Osteoblast (primary cell): ENCODE data around the gene ERBB3. TPM values are rescaled to one million over a fixed set of nuclear protein-coding genes. Genes with fewer than 3 reads are reported as not detected.

Source experiments
- DNase-seq: peaks from one replicate; pipeline ENCODE4 v3.0.0; 2011; ENCODE audit warnings: low spot score, mixed read lengths; ENCODE audit not compliant: insufficient read length; ENCODE audit errors: missing footprints
- H2AFZ ChIP-seq: 2 replicates; pipeline ENCODE4 v1.6.0; 2011; ENCODE audit warnings: mild to moderate bottlenecking, low read length
- H3K27ac ChIP-seq: 2 replicates; pipeline ENCODE4 v1.5.1; 2011; ENCODE audit warnings: mild to moderate bottlenecking, low read depth, low read length, moderate library complexity
- H3K27me3 ChIP-seq: 2 replicates; pipeline ENCODE4 v1.6.0; 2012; ENCODE audit warnings: mild to moderate bottlenecking, control low read depth, inconsistent platforms, low read length, moderate library complexity; ENCODE audit not compliant: insufficient read depth
- H3K36me3 ChIP-seq: 2 replicates; pipeline ENCODE4 v1.5.1; 2011; ENCODE audit warnings: mild to moderate bottlenecking, low read length, control low read depth, moderate library complexity; ENCODE audit not compliant: insufficient read depth
- H3K4me1 ChIP-seq: 2 replicates; pipeline ENCODE4 v1.5.1; 2011; ENCODE audit warnings: mild to moderate bottlenecking, low read length, control low read depth, moderate library complexity; ENCODE audit not compliant: insufficient read depth
- H3K4me2 ChIP-seq: 2 replicates; pipeline ENCODE4 v1.6.0; 2011; ENCODE audit warnings: mild to moderate bottlenecking, low read length; ENCODE audit not compliant: insufficient read depth
- H3K4me3 ChIP-seq: fragments of 200-600 bp; sonication (generic); 3 replicates; pipeline ENCODE4 v1.5.1; 2012; ENCODE audit warnings: mild to moderate bottlenecking, low read length, inconsistent platforms; ENCODE audit not compliant: insufficient read depth
- H3K79me2 ChIP-seq: 2 replicates; pipeline ENCODE4 v1.6.0; 2012; ENCODE audit warnings: mild to moderate bottlenecking, low read length, control low read depth, inconsistent platforms; ENCODE audit not compliant: insufficient read depth
- H3K9me3 ChIP-seq: 2 replicates; pipeline ENCODE4 v1.5.1; 2011; ENCODE audit warnings: low read depth, low read length, control low read depth
- H4K20me1 ChIP-seq: 2 replicates; pipeline ENCODE4 v1.6.0; 2012; ENCODE audit warnings: mild to moderate bottlenecking, low read length, control low read depth; ENCODE audit not compliant: insufficient read depth
- total RNA-seq: library from RNA; depleted of rRNA; stranded (reverse); fragments of >200 nt; gene quantifications from 2 replicates; pipeline ENCODE4 v1.2.3, GENCODE V29; 2012
- TF ChIP-seq, protein P1 (sequence below): IDR thresholded peaks from 2 replicates; pipeline ENCODE4 v1.5.1; 2011; ENCODE audit warnings: mild to moderate bottlenecking, low read depth, low read length, moderate library complexity; ENCODE audit errors: extremely low read depth

ERBB3 gene
- total RNA-seq, 1 donor: 1.1 TPM

GRCh38 chr12:56120158-56120846 lies 40.3 kb downstream of the ERBB3 start:
- peaks cover 39% of the 10 kb centered on the region for H3K79me2 ChIP-seq
- H2AFZ ChIP-seq: no peak overlapping the region
- H3K4me2 ChIP-seq: peak overlapping the region; percentile 99
- peak overlapping the region; percentile 26 for H3K27ac ChIP-seq
- H3K27me3 ChIP-seq: no peaks in the 10 kb centered on the region
- H3K36me3 ChIP-seq: peaks cover 18% of the 10 kb centered on the region
- H3K4me3 ChIP-seq: no peak overlapping the region
- H4K20me1 ChIP-seq: peaks cover 16% of the 10 kb centered on the region
- DNase-seq: no peak
- TF ChIP-seq, protein P1, sequence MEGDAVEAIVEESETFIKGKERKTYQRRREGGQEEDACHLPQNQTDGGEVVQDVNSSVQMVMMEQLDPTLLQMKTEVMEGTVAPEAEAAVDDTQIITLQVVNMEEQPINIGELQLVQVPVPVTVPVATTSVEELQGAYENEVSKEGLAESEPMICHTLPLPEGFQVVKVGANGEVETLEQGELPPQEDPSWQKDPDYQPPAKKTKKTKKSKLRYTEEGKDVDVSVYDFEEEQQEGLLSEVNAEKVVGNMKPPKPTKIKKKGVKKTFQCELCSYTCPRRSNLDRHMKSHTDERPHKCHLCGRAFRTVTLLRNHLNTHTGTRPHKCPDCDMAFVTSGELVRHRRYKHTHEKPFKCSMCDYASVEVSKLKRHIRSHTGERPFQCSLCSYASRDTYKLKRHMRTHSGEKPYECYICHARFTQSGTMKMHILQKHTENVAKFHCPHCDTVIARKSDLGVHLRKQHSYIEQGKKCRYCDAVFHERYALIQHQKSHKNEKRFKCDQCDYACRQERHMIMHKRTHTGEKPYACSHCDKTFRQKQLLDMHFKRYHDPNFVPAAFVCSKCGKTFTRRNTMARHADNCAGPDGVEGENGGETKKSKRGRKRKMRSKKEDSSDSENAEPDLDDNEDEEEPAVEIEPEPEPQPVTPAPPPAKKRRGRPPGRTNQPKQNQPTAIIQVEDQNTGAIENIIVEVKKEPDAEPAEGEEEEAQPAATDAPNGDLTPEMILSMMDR: no peak
- peaks cover 25% of the 10 kb centered on the region for H3K4me1 ChIP-seq
- H3K9me3 ChIP-seq: no peaks in the 10 kb centered on the region

DNA sequence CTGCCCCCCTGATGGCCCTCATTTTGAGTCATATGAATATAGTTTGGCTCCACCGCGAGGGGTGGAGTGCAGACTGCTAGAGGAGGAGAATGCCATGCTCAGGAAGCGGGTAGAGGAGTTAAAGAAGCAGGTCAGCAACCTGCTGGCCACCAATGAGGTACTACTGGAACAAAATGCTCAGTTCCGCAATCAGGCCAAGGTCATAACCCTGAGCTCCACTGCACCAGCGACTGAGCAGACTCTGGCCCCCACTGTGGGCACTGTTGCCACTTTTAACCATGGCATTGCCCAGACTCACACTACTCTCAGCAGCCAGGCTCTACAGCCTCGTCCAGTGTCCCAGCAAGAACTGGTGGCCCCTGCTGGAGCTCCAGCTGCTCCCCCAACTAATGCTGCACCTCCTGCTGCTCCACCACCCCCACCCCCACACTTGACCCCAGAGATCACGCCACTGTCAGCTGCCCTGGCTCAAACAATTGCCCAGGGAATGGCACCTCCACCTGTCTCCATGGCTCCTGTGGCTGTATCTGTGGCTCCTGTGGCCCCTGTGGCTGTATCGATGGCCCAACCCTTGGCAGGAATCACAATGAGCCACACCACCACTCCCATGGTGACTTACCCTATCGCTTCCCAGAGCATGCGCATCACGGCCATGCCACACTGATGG lies 41.4 kb downstream of the ERBB3 start:
- Histone ChIP-seq H3K27ac (no peak overlapping the region), H2AFZ (no peak overlapping the region), H3K4me2 (no peak overlapping the region), H3K27me3 (no peaks in the 10 kb centered on the region), H3K4me1 (peaks cover 26% of the 10 kb centered on the region), H3K9me3 (no peaks in the 10 kb centered on the region), H3K79me2 (peaks cover 40% of the 10 kb centered on the region), H3K4me3 (no peak overlapping the region), H4K20me1 (peaks cover 16% of the 10 kb centered on the region), H3K36me3 (peaks cover 18% of the 10 kb centered on the region)
- TF ChIP-seq, protein P1: no peak
- no peak for DNase-seq

DNA sequence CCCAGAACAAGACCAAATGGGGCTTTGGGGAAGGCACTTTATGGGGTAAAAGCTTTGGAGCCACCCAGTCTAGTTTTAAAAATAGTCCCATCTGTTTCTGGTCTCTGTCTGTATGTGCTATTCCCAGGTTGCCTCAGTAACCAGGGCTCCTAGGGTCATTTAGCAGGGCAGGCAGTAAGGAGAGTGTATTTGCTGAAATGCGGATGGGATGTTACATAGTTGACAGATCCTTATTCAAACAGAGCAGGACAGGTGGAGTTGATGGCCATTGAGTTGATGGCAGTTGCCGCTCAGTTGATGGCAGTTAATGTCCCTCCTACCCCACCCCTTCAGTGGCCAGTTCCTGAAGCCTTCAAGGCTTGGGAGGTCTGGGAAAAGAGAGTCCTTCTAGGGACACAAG lies 42.7 kb downstream of the ERBB3 start:
- Histone ChIP-seq H3K27me3 (no peaks in the 10 kb centered on the region), H3K4me3 (no peak overlapping the region), H2AFZ (no peak overlapping the region), H4K20me1 (peaks cover 8% of the 10 kb centered on the region), H3K9me3 (no peaks in the 10 kb centered on the region), H3K79me2 (peaks cover 32% of the 10 kb centered on the region), H3K4me2 (no peak overlapping the region), H3K4me1 (peaks cover 37% of the 10 kb centered on the region), H3K27ac (no peak overlapping the region), H3K36me3 (peaks cover 13% of the 10 kb centered on the region)
- no peak for DNase-seq
- TF ChIP-seq, protein P1: no peak

- no peak overlapping the region for H3K27ac ChIP-seq
- peaks cover 30% of the 10 kb centered on the region for H3K4me1 ChIP-seq
- H3K4me3 ChIP-seq: no peak overlapping the region
- no peaks in the 10 kb centered on the region for H3K9me3 ChIP-seq
- TF ChIP-seq, protein P1: no peak
- H3K36me3 ChIP-seq: peaks cover 11% of the 10 kb centered on the region
- no peak overlapping the region for H3K4me2 ChIP-seq
- H3K79me2 ChIP-seq: peaks cover 33% of the 10 kb centered on the region
- no peak overlapping the region for H2AFZ ChIP-seq
- no peaks in the 10 kb centered on the region for H3K27me3 ChIP-seq
- no peaks in the 10 kb centered on the region for H4K20me1 ChIP-seq
- no peak for DNase-seq
These were observed 44.2 kb downstream of the ERBB3 start for GRCh38 chr12:56124133-56124532.
